Ammon's horn (tissue), 1 donor: ENCODE data around the gene STK25.
"Not testable (repeated sequence)": the region's sequence is repeated elsewhere in the genome, so short reads cannot be mapped to it uniquely, and the experiment has no call there.

ENCODE experiments used
- DNase-seq: peaks from one replicate; pipeline ENCODE4 v3.0.0-alpha.2; 2016; ENCODE audit warnings: low spot score

Gene STK25

GRCh38 chr2:241463276-241464135 is 44.9 kb downstream of the STK25 start:
- DNase-seq: peak; percentile 23

DNA sequence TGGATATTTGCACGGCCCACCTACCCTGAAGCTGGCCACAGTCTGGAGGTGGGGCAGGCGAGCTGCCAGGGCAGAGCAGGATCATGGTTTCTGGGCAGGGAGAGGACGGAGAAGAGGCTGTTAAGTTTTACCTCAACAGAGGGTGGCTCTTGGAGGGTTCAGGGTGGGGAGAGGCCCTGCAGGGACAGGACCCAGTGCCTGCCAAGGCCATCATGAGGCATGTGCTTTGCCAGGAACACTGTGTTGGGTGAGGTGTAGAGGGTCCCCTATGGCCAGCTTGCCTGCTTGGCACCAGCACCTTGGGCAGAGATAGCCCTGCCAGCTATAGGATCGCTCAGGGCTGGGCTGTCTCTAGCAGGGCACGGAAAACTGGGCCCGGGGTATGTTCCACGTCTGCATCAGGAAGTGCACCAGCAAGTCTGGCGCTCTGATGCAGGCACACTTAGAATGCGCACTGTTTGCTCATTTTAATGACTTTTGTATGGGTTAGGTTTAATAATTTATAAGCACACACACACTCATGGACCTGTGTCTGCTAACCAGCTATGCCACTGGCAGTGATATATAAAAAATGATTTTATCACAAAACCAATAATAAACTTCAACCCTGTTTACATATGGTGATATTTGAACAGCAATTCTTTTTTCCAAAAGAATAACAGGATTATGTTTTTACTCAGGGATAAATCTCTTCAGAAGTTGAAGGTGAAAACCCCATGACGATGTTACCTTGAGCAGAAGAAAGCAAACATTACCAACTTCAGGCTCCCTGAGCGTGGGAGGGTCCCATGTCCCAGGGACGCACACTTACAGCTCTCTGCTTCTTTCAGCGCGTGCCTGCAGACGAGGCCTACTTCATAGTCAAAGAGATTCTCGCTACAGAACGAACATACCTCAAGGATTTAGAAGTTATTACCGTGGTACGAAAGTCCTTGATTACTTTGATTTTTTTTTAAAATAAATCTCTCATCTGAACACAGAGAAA is 46.4 kb downstream of the STK25 start:
- DNase-seq: no peak

GRCh38 chr2:241460631-241461030 is 47.8 kb downstream of the STK25 start:
- peak; percentile 14 for DNase-seq

DNA sequence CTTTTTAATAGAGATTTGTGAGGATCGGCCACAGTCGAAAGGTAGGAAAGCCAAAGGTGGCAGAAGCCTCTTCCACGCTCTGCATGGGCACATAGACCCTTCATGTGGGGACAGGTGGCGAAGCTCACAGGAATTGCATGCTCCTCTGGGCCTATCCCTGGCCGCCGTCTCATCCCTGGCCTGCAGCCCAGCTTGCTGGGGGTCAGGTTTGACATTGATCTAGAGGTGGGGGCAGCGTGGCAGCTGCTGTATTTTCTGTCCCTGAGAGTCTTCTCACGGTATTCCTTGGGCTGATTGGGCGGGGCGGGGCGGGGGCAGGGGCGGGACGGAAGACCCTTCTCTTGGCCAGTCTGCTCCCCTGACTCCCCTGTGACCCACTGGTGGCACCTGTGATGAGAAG is 48.9 kb downstream of the STK25 start:
- DNase-seq: no peak

- DNase-seq: no peak
Observed at GRCh38 chr2:241458687-241459086, 49.7 kb downstream of the STK25 start.

- no peak for DNase-seq
Observed at GRCh38 chr2:241456546-241456945, 51.8 kb downstream of the STK25 start.

DNA sequence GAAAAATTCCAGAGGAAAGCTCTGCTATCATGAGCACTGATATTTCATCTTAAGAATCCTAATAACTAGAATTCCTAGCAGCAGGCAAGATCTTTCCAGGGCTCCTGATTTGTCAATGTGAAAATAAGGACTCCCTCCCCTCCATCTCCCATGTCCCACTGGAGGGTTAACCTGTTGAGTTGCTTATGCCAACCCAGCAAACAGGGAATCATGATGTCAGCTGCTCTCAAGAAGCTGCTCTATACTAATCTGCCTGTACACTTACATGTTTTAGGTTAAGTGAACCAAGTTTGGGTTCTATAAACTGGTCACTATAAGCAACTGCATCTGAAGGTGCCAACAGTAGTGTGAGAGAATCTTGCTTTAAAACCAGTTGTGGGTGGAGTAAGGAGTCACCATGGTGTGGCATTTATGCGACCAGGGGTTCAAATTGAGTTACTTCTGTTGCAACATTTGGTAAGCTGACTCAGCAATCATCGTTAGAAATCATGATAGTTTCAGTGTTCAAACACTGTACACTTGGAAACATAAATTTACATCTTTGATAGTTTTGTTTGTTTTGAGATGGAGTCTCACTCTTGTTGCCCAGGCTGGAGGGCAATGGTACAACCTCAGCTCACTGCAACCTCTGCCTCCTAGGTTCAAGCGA is 53.4 kb downstream of the STK25 start:
- no peak for DNase-seq

GRCh38 chr2:241453919-241454318 is 54.5 kb downstream of the STK25 start:
- DNase-seq: not testable (repeated sequence)

GRCh38 chr2:241451840-241452506 is 56.4 kb downstream of the STK25 start:
- DNase-seq: no peak

- not testable (repeated sequence) for DNase-seq
Observed at GRCh38 chr2:241450092-241450491, 58.3 kb downstream of the STK25 start.

GRCh38 chr2:241445426-241445825 is 63.0 kb downstream of the STK25 start:
- no peak for DNase-seq

DNA sequence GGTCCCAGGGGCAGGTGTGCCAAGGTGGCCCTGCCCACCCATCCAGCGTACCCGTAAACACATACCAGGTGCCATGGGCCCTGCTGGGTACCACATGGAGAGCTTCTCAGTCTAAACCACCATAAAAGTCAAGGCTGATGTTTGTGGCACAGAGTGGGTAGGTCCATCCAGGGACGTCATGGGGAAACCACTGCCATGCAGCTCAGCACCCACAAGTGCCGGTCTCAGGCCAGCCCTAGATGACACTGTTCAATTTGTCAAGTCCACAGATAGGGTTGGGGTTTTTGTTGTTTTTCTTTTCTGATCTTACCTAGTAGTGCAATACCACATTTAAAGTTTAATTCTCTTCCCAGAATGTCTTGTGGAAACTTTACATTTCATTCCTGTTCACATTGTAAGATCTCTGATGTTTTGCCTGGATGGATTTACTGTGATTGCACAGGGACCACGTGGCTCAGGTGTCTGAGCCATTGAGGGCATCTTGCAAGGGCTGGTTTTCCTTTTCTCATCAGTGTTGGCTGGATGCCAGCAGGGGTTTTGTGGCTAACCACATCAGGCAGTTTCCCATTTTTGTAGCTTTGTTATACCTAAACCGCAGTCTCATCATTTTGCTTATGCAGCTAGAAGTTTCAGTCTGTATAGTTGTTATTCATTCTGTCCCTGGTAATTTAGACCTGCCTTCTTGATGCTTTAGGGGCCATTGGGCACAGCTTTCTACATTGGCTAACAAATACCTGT is 64.7 kb downstream of the STK25 start:
- no peak for DNase-seq
